Suppressor macrophage treated with lipopolysaccharide for 4 hours (primary cell): ENCODE results near the gene CREBBP.

ENCODE experiments used
- DNase-seq: peaks from one replicate; pipeline ENCODE4 v3.0.0-alpha.2; 2020

The CREBBP gene

DNA sequence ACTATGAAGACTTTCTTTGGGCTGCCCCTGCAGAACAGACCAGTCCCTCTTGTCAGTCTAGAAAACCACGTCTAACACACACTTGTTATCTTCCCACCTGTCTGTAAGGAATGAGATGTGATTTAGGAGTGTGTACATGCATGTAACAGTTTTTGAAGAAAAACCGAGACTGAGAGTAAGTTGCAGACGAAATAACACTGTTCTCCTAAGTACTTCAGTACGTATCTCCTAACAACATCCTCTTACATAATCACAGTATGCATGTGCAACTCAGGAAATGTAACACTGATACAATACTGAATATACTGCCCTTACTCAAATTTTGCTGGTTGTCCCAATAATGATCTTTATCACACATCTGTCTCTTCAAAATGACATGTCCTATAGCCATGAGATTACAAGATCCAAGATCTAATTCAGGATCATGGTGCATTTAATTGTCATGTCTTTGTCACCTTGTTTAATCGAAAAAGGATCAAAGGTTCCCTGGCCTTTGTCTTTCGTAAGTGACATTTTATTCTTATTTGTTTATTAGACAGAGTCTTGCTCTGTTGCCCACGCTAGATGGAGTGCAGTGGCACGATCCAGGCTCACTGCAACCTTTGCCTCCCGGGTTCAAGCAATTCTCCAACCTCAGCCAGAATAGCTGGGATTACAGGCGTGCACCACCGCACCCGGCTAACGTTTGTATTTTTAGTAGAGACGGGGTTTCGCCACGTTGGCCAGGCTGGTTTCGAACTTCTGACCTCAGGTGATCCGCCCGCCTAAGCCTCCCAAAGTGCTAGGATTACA is 25.6 kb downstream of the CREBBP start:
- DNase-seq = peak; percentile 39

DNA sequence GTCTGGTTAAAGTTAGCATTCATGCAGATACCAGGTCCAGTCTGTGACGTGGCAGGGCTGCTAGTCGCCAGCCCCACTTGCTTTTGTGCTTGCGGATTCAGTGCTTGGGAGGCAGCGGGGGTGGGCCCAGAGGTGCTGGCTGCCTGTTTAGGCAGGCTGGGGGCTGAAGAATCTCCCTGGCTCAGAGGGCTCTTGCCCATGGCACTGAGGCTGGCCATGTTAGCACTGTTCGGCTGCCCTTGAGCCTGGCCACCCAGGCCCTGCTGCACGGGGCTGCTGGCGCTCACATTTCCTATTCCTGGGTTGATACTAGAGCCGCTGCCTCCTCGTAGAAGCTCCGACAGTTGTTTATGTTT is 30.0 kb downstream of the CREBBP start:
- no peak for DNase-seq

DNA sequence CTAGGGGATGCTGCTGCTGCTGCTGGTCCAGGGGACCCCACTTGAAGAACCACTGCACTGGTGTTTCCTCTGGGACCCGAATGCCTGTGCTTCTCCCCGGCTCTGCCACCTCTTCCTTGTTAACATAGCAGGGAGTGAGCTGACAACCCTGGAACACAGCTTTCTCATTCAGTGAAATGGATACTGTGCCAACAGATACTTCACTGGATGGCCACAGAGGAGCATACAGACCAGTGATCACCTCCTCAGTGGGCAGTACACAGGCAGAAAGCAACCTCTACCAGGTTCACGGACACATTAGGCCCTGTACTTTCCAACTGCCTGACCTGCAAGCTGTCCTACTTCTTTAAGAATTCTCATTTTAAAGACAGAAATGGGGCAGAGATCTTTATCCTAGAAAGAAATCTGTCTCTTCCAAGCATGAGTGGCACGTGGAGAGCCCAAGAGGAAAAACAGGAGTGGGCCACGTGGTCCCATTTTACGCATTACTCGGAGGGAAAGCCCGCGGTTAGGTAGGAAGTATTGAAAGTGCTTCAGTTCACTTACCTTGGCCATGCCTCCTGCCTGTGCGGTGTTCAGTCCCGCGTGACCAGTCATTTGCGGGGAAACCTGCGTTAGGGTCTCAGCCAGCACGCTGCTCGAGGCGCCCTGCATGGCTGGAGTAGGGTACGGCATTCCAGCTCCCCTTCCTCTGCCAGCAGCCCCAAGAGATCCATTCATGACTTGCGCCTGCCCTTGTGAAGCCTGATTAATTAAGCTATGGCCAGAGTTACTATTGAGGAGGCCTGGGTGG is 30.6 kb downstream of the CREBBP start:
- no peak for DNase-seq

DNA sequence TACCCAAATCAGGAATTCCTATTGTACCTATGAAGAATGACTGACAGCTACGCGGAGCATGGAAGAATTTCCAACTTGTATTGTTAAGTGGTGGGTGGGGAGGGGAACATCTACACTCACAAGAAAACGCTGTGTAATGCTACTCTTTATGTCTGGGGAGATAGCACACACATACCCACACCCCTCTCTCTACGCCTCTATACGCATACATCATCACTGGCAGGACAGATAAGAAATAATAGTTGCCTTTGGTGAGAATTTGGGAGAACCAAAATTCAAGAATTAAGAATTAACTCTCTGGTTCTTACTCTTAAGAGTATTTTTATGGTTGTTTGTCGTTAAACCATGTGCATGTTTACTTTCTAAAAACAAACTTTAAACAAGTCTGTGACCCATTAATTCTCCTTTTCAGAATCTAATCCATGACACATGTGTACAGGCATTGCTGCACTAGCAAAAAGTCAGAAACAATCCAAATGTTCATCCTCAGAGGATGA is 33.9 kb downstream of the CREBBP start:
- no peak for DNase-seq

DNA sequence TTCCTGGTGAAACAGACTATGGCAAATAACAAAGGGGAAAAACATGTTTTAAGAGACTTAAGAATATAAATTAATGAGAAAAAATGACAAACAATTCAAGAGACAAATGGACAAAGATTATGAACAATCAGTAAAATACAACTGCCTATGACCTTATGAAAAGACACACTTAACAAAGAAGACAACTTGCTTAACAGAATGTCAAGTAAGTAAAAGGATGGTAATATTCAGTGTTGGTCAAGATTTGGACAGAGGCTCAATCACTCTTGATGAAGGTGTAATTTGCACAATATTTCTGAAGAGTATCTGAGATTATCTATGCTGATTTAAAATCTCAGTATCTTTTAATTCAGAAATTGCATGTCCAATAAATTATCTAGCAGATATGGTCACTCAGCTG is 34.4 kb downstream of the CREBBP start:
- no peak for DNase-seq

DNA sequence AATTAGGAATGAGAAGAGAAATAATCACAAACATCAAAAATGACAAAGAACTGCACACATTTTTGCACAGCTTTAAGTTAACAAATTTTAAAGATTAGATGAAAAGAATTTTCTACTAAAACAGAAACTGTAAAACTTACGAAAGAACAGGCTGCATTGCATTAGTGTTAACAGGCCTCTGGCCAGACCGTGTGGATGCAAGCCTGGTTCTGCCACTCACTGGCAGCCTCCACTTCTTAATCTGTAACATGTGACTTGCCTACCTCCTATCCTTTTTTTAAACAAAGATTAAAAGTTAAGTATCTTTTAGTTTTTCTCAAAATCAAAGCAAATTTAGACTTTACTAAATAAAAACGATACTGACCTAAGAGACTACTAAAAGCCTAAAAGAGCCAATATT is 37.5 kb downstream of the CREBBP start:
- DNase-seq = peak; percentile 37

DNA sequence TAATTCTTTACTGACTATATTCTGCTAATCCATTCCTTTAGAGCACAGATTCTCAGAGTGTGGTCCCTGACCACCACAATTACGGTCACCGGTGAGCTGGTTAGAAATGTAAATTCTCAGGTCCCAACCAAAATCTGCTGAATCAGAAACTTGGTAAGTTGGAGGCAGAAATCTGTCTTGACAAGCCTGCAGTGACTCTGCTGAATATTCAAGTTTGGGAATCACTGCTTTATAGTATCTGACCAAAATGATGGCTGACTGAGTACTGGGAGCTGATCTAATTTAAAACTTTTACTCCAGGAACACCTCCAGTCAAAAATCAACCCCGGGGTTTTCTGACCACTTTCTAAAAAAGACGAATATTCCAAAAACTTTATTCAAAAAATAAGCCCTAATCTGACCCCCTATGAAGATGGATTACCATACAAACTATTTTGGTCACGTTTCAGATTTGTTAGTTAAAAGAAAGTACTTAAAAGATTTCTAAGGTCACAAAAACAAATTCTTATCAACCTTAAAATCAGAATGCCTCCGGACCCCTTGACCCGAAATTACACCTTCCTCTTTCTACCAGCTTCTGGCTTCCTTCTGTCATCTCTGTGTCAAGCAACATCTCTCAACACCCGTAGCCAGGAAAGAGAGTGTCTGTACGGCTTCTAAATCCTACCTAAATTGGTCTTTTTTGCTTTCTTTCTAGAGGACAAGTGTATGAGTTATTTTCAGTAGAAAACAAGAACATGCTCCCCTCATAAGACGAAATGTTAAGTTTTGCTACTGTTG is 38.6 kb downstream of the CREBBP start:
- no peak for DNase-seq

DNA sequence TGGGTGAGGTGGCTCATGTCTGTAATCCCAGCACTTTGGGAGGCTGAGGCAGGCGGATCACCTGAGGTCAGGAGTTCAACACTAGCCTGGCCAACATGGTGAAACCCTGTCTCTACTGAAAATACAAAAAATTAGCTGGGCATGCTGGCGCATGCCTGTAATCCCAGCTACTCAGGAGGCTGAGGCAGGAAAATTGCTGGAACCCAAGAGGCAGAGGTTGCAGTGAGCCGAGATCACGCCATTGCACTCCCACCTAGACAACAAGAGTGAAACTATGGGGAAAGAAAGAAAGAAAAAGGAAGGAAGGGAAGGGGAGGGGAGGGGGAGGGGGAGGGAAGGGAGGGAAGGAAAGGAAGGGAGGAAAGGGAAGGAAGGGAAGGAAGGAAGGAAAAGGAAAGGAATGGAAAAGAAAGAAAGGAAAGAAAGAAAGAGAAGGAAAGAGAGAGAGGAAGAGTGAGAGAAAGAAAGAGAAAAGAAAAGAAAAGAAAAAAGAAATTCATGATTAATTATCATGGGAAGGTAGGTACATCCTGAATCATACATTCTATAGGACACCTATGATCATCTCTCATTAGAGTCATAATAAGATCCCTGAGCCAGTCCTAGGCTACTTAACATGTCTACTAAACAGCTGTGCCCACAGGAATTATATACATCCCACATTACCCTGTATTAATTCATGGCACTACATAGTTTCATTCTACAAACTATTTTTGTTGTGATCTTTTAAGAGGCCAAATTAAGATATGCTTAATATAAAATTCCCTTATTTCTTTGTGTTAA is 40.9 kb downstream of the CREBBP start:
- DNase-seq = no peak

DNA sequence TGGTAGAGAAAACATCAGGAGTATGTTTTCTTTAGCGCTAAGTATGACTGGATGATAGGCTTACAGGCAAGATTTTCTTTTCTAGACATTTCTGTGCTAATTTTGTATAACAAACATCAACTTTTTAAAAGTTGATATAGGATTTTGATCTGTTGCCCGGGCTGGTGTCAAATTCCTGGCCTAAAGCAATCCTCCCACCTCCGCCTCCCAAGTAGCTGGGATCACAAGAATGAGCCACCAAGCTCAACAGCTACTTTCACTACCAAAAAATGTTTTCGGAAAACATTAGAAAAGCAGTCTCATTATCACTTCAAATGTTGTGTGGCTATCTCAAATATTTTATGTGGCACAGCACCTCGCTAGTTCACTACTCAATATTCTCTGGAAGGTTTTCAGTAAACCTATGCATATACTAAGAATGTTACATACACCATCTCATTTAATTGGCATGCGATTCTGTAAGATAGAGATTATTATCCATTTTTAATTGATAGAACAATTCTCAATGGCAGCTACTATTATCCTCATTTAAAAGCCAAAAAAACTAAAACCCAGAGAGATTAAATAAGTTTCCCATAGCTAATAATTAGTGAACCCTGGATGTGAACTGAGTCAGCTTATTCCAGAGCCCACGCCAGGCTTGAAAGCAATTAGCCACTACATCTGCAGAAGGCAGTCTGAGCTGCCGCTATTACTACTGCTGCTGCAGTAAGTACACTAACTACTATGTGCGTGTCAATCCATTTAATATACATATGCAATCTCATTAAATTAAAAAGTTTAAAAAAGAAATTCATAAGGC is 41.7 kb downstream of the CREBBP start:
- DNase-seq = no peak

DNA sequence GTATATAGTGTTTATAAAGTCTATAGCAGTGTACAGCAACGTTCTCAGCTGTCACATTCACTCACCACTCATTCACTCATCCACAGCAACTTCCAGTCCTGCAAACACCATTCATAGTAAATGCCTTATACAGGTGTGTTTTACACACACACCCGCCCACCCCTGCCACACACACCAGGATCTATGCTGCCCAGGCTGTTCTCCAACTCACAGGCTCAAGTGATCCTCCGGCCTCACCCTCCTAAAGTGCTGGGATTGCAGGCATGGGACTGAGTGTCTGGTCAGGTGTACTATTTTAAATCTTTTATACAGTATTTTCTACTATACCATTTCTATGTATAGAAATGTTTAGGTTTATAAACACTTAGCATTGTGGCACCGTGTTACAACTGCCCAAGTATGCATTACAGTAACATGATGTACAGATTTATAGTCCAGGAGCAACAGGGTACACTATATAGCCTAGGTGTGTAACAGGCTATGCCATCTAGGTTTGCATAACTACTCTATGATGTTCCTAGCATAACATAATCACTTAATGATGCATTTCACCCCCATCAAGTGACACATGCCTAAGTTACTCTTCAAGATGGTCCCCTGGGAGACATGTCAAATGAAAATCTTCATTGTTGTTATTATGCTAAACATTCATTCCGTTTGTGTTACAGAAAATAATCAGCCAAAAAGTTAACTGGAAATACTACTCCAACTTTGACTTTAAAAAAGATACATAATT is 42.5 kb downstream of the CREBBP start:
- DNase-seq = no peak

DNA sequence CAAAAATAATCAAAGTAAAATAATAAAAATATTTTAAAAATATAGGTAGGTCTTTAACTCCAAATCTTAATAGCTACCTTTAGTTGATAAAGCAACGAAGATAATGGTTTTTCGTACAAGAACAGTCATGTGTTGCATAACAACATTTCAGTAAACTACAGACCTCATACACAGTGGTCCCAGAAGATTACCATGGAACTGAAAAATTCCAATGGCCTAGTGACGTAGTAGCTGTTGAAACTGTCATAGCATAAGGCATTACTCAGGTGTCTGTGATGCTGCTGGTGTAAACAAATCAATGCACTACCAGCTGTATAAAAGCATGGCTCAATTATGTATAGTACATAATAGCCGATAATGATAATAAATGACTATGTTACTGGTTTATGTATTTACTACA is 43.9 kb downstream of the CREBBP start:
- DNase-seq = no peak

DNA sequence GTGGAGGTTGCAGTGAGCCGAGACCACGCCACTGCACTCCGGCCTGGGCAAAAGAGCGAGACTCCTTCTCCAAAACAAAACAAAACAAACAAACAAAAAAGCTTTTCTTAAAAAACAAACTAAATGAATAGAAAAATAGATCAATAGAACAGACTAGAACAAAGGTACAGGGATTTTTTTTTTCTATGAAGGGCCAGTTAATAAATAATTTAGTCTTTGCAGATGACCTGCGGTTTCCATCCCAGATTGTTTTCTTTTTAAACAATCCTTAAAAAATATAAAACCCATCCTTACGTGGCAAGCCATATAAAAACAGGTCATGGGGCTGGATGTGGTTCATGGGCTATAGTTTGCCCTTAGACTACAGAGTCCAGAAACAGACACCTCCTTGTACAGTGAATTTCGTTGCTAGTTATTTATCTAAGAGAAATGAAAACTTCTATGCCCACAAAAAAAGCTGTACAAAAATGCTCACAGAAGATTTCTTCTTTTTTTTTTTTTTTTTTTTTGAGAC is 45.4 kb downstream of the CREBBP start:
- no peak for DNase-seq

DNA sequence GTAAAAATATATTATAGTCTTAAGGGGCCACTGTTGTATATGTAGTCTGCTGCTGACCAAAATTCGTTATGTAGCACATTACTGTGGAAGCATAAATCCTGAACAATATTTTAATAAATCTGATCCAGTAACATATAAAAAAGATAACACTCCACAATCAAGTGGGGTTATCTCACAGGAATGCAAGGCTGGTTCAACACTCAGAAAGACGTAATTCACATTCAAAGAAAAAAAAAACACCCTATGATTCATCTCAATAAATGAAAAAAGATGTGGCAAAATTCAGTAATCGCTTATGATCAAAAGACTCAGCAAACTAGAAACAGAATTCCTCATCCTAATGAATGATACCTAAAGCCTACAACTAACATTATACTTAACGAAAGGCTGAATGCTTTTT is 47.8 kb downstream of the CREBBP start:
- DNase-seq = no peak

DNA sequence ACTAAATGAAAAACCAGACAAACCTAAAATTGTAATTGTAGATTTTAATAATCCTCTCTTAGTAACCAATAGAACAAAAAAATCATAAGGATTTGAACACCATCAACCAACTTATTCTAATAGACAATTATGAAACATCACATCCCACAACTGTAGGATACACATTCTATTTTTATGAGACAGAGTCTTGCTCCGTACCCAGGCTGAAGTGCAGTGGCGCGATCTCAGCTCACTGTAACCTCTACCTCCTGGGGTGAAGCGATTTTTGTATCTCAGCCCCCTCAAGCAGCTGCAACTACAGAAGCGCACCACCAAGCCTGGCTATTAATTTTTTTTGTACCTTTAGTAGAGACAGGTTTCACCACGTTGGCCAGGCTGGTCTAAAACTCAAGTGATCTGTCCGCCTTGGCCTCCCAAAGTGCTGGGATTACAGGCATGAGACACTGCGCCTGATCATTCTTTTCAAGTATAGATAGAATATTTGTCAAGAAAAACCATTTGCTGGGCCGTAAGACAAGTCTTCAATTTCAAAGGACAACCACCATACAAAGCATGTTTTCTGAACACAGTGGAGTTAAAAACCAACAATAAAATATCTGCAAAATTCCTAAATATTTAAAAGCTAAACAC is 49.8 kb downstream of the CREBBP start:
- DNase-seq = no peak

DNA sequence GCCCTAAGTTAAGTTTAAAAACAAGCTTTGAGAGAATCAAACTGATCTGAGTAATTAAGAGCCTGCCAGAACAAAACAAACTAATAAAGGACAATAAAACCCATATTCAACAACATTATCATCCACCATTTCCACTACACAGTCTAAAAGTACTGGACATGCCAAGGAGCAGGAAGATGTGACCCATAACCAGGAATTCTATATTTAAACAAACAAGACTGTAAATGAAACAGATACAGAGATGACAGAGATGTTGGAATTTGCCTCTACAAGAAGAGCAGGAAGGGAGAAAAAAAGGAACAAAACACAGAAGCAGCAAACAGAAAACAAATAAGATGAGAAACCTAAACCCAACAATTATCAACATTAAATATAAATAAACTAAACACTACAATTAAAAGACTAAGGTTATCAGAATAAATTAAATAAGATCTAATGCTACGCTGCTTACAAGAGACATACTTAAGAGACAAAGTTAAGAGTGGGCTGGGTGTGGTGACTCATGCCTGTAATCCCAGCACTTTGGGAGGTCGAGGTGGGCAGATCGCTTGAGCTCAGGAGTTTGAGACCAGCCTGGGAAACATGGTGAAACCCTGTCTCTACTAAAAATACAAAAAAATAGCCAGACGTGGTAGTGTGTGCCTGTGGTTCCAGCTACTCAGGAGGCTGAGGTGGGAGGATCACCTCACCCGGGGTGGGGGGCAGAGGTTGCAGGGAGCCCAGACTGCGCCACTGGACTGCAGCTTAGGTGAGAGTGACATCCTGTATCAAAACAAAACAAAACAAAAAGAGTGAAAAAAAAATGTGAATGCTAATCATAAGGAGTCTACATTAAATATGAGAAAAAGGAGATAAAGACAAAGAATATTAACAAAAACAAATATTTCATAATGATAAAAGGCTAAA is 50.6 kb downstream of the CREBBP start:
- DNase-seq = no peak

DNA sequence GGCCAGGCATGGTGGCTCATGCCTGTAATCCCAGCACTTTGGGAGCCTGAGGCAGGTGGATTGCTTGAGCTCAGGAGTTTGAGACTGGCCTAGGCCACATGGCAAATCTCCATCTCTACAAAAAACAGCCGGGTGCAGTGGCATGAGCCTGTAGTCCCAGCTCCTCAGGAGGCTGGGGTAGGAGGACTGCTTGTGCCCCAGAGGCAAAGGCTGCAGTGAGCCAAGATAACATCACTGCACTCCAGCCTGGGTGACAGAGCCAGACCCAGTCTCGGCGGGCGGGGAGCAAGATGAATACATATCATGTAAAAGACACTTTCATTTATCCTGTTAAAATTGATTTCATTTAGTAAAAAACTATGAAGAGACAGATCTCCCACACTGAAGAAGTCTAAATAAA is 54.6 kb downstream of the CREBBP start:
- no peak for DNase-seq

DNA sequence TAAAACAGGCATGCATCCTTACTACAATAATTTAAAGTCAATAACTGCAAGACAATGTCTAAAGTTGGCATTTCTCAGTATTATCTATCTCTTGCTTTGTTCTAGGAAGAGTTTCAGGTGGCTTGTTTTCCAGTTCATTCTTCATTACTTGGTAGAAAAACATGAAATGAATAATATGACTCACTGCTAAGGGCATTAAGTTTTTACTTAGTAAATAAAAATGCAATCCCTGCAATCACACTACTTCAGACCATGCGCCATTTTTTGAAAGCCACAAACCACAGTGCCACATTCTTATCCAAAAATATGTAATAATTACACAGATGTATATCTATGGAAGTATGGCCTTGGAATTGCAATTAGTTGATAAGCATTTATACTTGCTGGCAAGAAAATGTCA is 55.4 kb downstream of the CREBBP start:
- no peak for DNase-seq

DNA sequence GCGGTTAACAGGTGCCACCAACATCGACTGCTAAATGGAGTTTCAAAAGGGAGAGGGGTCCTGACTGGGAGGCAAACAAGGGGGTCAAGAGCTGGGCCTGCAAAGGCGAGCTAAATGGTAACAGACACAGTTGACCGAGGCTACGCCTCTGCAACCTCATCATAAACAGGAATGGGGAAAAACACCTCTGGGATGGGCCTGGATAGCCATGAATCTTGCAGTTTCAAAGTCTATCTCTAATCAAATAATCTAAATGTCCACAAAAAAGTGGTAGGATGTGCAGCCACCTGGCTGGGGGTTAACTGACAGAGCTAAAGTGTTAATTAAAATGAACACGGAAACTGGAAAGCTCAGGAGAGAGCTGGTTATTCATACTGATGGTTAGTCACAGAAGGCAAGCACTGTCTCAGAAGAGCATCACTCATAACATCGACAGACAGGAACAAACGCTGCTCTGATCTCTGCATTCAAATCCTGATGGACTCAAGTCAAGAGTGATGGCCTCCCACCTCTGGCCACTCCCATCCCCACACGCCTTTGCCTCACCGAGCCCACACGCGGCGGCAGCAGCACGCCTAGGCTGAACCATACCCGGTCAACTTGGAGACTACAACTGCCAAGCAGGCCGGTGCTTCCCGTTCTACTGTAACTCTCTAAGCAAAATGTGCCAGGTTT is 56.3 kb downstream of the CREBBP start:
- DNase-seq = no peak

DNA sequence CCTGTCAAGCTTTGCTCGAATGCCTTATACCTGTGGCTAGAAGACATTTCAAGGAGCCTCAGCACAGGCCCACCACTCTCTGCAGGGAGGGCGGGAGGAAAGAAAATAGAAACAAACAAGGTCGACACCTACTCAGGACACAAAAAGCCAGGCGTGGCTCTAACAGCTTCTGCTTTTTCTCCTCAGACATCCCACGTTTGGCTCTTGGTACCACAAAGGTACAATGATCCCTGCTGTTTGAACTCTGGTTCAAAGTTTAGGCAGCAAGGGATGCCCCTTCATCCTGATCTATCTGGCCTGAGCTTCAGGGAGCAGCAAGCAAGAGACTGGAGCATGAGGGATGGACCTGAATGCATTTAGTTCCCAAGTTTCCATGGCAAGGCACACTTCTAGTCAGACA is 57.1 kb downstream of the CREBBP start:
- DNase-seq = no peak
